PC-3 (cell line): ENCODE measurements around the gene EARS2.

Experiments used
- EZH2 ChIP-seq: fragments of 300-600 bp; sonication (generic); IDR thresholded peaks from one replicate; pipeline ENCODE4 v1.6.1; 2017; ENCODE audit warnings: antibody characterized with exemption, mild to moderate bottlenecking, low read length; ENCODE audit not compliant: unreplicated experiment
- EZH2phosphoT487 ChIP-seq: fragments of 300-600 bp; sonication (generic); IDR thresholded peaks from 2 replicates; pipeline ENCODE4 v1.6.1; 2018; ENCODE audit warnings: mild to moderate bottlenecking, antibody characterized with exemption, low read length, borderline replicate concordance
- TF ChIP-seq, protein P1 (sequence below): fragments of 300-600 bp; sonication (generic); conservative IDR thresholded peaks from 2 replicates; pipeline ENCODE4 v1.5.1; 2017; ENCODE audit warnings: antibody characterized with exemption, low read depth, mild to moderate bottlenecking, low read length

DNA sequence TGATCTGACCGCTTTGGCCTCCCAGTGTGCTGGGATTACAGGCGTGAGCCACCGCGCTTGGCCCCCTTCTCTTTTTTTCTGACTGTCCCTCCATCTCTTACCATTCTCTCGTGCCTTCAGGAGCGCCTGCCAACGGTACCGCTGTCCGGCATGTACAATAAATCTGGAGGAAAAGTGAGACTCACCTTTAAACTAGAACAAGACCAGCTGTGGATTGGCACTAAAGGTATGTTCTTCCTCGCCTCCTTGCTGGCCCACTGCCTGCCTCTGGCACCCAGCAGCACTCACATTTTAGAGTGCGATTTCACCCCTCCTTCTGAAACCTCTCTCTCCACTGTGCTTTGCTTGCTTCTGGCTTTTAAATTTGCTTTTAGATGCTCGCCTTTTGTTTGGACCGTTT lies 5.4 kb upstream of the EARS2 start:
- TF ChIP-seq, protein P1, sequence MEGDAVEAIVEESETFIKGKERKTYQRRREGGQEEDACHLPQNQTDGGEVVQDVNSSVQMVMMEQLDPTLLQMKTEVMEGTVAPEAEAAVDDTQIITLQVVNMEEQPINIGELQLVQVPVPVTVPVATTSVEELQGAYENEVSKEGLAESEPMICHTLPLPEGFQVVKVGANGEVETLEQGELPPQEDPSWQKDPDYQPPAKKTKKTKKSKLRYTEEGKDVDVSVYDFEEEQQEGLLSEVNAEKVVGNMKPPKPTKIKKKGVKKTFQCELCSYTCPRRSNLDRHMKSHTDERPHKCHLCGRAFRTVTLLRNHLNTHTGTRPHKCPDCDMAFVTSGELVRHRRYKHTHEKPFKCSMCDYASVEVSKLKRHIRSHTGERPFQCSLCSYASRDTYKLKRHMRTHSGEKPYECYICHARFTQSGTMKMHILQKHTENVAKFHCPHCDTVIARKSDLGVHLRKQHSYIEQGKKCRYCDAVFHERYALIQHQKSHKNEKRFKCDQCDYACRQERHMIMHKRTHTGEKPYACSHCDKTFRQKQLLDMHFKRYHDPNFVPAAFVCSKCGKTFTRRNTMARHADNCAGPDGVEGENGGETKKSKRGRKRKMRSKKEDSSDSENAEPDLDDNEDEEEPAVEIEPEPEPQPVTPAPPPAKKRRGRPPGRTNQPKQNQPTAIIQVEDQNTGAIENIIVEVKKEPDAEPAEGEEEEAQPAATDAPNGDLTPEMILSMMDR: no peak
- TF ChIP-seq EZH2 (no peak), EZH2phosphoT487 (no peak)
